Activated T-helper 2 cell treated with anti-CD3 and anti-CD28 coated beads, Interferon-gamma antibody, Interleukin-2, Interleukin-4, amounts not matched to agents 10 μg/mL and 5 μg/mL and 100 μg/mL, durations not matched to agents 14 hours and 24 hours and 36 hours (primary cell): ENCODE results near the gene RIPK3. TPM values are rescaled to one million over a fixed set of nuclear protein-coding genes. Genes with fewer than 3 reads are reported as not detected.
A peak's percentile ranks its signal among the peaks of the same experiment; 100 is the strongest.
"Not testable (repeated sequence)": the region's sequence is repeated elsewhere in the genome, so short reads cannot be mapped to it uniquely, and the experiment has no call there.

Source experiments
- DNase-seq: peaks from one replicate; pipeline ENCODE4 v3.0.0; 2021; ENCODE audit warnings: low spot score
- H3K27ac Mint-ChIP-seq: one replicate; pipeline ENCODE4 v1.8.0; 2021; ENCODE audit warnings: mixed read lengths
- H3K27me3 Mint-ChIP-seq: one replicate; pipeline ENCODE4 v1.8.0; 2021; ENCODE audit warnings: low read depth, mixed read lengths
- H3K36me3 Mint-ChIP-seq: one replicate; pipeline ENCODE4 v1.8.0; 2021; ENCODE audit warnings: low read depth, mixed read lengths
- H3K4me1 Mint-ChIP-seq: one replicate; pipeline ENCODE4 v1.8.0; 2021; ENCODE audit warnings: low read depth, mixed read lengths
- H3K4me3 Mint-ChIP-seq: one replicate; pipeline ENCODE4 v1.8.0; 2021; ENCODE audit warnings: low read depth, mild to moderate bottlenecking, moderate library complexity, mixed read lengths
- H3K9me3 Mint-ChIP-seq: one replicate; pipeline ENCODE4 v1.8.0; 2021; ENCODE audit warnings: mixed read lengths
- intact Hi-C: fragments of 100-400 bp; cut with micrococcal nuclease; formaldehyde crosslinking; loops from one replicate; pipeline ENCODE4 v1.15.1; 2023
- total RNA-seq: library from RNA; stranded (reverse); gene quantifications from 2 replicates; pipeline ENCODE4 v1.2.3, GENCODE V29; 2022

The RIPK3 gene
- total RNA-seq, 1 donor from 2014 or later, result 15.4 TPM

- Mint-ChIP-seq H3K9me3 (no peaks in the 10 kb centered on the region), H3K4me1 (peaks cover 11% of the 10 kb centered on the region), H3K4me3 (no peak overlapping the region), H3K27ac (no peak overlapping the region), H3K27me3 (peaks cover 54% of the 10 kb centered on the region), H3K36me3 (no peaks in the 10 kb centered on the region)
- intact Hi-C loops, result loop anchor here (2.0 kb wide), 1 partner anchor 64 kb away; no protein-coding TSS in a partner anchor
- DNase-seq, result no peak
These were observed 27.1 kb upstream of the RIPK3 start for GRCh38 chr14:24366721-24367513.

DNA sequence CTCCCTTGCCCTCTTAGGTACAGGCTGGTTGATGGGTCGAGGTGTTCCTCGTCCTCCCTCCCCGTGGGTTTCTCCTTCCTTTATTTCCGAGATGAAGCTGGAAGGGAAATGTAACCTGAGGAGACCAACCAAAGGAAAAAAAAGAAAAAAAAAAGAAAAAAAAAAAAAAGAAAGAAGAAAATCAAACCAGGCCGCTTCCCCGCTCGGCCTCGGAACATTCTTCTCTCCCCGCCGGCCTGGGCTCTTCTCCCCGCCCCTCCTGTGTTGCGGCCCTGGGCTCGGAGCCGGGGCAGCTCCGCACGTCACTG, 26.6 kb upstream of the RIPK3 start:
- intact Hi-C loops, result loop anchor here (2.0 kb wide), 1 partner anchor 64 kb away; no protein-coding TSS in a partner anchor
- DNase-seq, result no peak
- Mint-ChIP-seq H3K4me3 (no peak overlapping the region), H3K9me3 (no peaks in the 10 kb centered on the region), H3K36me3 (no peaks in the 10 kb centered on the region), H3K27me3 (peaks cover 56% of the 10 kb centered on the region), H3K4me1 (peaks cover 11% of the 10 kb centered on the region), H3K27ac (no peak overlapping the region)

GRCh38 chr14:24365600-24366412, 26.0 kb upstream of the RIPK3 start:
- Mint-ChIP-seq H3K9me3 (no peaks in the 10 kb centered on the region), H3K4me1 (peaks cover 11% of the 10 kb centered on the region), H3K27ac (no peak overlapping the region), H3K4me3 (peak overlapping the region; percentile 24), H3K36me3 (no peaks in the 10 kb centered on the region), H3K27me3 (peaks cover 54% of the 10 kb centered on the region)
- intact Hi-C loops, result loop anchor here (2.0 kb wide), 1 partner anchor 65 kb away; no protein-coding TSS in a partner anchor
- DNase-seq, result peak; percentile 37

DNA sequence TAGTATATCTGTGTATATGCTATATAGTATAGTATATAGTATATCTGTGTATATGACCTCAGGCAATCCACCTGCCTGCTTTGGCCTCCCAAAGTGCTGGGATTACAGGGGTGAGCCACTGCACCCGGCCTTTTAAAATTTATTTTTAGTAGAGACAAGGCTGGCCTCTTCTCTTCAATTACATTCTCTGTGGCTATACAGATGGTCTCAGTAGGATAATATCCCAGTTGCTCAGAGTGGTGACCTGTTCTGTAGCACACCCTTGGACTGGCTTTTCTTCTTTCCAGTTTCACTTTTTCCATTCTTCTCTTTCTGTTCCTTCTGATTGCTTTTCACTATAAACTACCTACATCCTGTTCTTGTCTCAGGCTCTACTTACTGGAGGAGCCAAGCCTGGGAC, 25.1 kb upstream of the RIPK3 start:
- no peak overlapping the region for H3K27ac Mint-ChIP-seq
- peaks cover 62% of the 10 kb centered on the region for H3K27me3 Mint-ChIP-seq
- intact Hi-C loops, result no loop called here

DNA sequence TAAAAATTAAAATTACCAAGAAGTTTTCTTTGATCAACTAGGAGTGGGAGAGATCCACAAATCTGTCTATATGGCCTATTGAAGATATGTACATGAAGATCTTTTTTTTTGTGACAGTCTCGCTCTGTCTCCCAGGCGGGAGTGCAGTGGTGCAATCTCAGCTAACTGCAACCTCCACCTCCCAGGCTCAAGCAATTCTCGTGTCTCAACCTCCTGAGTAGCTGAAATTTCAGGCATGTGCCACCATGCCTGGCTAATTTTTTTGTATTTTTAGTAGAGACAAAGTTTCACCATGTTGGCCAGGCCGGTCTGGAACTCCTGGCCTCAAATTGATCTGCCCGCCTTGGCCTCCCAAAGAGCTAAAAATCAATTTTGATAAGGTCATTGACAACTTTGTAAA, 23.6 kb upstream of the RIPK3 start:
- no peak for DNase-seq
- H3K36me3 Mint-ChIP-seq, result no peaks in the 10 kb centered on the region
- no peaks in the 10 kb centered on the region for H3K9me3 Mint-ChIP-seq
- peaks cover 56% of the 10 kb centered on the region for H3K27me3 Mint-ChIP-seq
- no peak overlapping the region for H3K4me3 Mint-ChIP-seq
- H3K4me1 Mint-ChIP-seq, result peaks cover 11% of the 10 kb centered on the region
- intact Hi-C loops, result no loop called here
- no peak overlapping the region for H3K27ac Mint-ChIP-seq

More for the DNA sequence above, 25.1 kb upstream of the RIPK3 start:
- Mint-ChIP-seq H3K9me3 (no peaks in the 10 kb centered on the region), H3K4me1 (peaks cover 11% of the 10 kb centered on the region), H3K36me3 (no peaks in the 10 kb centered on the region), H3K4me3 (no peak overlapping the region)
- DNase-seq, result no peak

- peaks cover 48% of the 10 kb centered on the region for H3K27me3 Mint-ChIP-seq
These were observed 22.6 kb upstream of the RIPK3 start for GRCh38 chr14:24362241-24362960.

DNA sequence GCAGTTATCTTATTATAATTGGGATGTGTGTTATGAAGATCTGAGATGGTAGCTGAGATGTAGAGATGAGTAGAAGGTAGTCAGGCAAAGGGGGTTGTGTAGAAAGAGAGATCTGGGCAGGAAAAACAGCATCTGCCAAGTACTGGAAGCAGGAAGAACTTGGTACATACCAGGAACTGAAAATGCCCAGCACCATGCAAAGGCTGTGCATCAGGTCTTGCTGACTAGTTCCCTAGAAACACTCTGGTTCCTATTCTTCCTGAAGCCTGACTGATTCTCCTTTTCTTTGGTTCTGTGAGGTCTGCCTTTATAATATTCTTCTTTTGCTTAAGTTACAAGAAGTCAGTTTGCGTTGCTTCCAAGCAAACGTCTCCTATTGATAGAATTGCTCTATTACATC, 21.5 kb upstream of the RIPK3 start:
- intact Hi-C loops, result no loop called here
- peaks cover 41% of the 10 kb centered on the region for H3K27me3 Mint-ChIP-seq

More at GRCh38 chr14:24362241-24362960, 22.6 kb upstream of the RIPK3 start:
- Mint-ChIP-seq H3K27ac (no peak overlapping the region), H3K9me3 (no peaks in the 10 kb centered on the region), H3K36me3 (no peaks in the 10 kb centered on the region), H3K4me1 (peaks cover 6% of the 10 kb centered on the region), H3K4me3 (no peak overlapping the region)
- intact Hi-C loops, result no loop called here
- no peak for DNase-seq

GRCh38 chr14:24360281-24360680, 20.5 kb upstream of the RIPK3 start:
- Mint-ChIP-seq H3K36me3 (no peaks in the 10 kb centered on the region), H3K27me3 (peaks cover 32% of the 10 kb centered on the region), H3K9me3 (no peaks in the 10 kb centered on the region), H3K4me1 (no peaks in the 10 kb centered on the region), H3K27ac (no peak overlapping the region), H3K4me3 (no peak overlapping the region)
- no peak for DNase-seq
- intact Hi-C loops, result no loop called here

More for the DNA sequence above, 21.5 kb upstream of the RIPK3 start:
- Mint-ChIP-seq H3K27ac (no peak overlapping the region), H3K4me1 (peaks cover 5% of the 10 kb centered on the region), H3K4me3 (no peak overlapping the region), H3K9me3 (no peaks in the 10 kb centered on the region), H3K36me3 (no peaks in the 10 kb centered on the region)
- no peak for DNase-seq

DNA sequence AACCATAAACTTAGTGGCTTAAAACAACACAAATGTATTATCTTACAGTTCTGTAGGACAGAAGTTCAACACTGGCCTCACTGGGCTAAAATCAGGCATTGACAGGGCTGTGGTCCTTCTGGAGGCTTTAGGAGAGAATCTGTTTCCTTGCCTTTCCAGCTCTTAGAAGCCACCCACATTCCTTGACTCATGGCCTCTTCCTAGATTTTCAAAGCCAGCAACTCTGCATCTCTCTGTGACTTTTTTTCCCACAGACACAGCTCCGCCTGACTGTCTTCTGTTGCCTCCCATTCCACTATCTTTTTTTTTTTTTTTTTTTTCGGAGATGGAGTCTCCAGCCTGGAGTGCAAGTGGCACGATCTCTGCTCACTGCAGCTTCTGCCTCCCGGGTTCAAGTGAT, 16.4 kb upstream of the RIPK3 start:
- intact Hi-C loops, result no loop called here
- peaks cover 33% of the 10 kb centered on the region for H3K27me3 Mint-ChIP-seq
- H3K9me3 Mint-ChIP-seq, result no peaks in the 10 kb centered on the region
- H3K4me3 Mint-ChIP-seq, result no peak overlapping the region
- no peak overlapping the region for H3K27ac Mint-ChIP-seq
- H3K36me3 Mint-ChIP-seq, result no peaks in the 10 kb centered on the region
- no peak for DNase-seq
- peaks cover 2% of the 10 kb centered on the region for H3K4me1 Mint-ChIP-seq

DNA sequence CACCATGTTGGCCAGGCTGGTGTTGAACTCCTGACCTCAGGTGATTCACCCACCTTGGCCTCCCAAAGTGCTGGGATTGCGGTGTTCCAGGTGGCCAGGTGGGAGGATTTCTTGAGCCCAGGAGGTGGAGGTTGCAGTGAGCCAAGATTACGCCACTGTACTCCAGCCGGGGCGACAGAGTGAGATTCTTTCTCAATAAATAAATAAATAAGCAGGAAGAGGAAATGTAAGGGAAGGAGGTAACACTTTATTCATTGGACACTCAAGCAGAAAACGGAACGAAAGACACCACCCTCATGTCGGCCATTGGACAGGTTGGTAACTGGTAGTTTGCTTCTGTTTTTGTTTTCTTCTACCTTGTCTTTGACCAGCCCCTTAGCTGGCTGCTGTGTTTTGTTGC, 15.2 kb upstream of the RIPK3 start:
- no peak for DNase-seq
- Mint-ChIP-seq H3K36me3 (no peaks in the 10 kb centered on the region), H3K27me3 (peaks cover 36% of the 10 kb centered on the region), H3K27ac (no peak overlapping the region), H3K4me1 (peaks cover 2% of the 10 kb centered on the region), H3K4me3 (no peak overlapping the region), H3K9me3 (no peaks in the 10 kb centered on the region)
- intact Hi-C loops, result no loop called here

DNA sequence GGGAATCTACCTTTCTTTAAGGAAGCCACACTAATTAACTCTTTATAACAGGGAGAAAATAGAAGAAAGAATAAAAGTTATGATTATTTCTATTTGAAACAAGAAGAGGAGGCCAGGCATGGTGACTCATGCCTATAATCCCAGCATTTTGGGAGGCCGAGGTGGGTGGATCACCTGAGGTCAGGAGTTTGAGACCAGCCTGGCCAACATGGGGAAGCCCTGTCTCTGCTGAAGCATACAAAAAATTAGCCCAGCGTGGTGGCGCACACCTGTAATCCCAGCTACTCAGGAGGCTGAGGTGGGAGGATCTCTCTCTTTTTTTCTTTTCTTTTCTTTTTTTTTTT, 14.7 kb upstream of the RIPK3 start:
- H3K4me3 Mint-ChIP-seq, H3K27ac Mint-ChIP-seq, H3K36me3 Mint-ChIP-seq, H3K9me3 Mint-ChIP-seq, H3K4me1 Mint-ChIP-seq, DNase-seq, intact Hi-C loops: not testable (repeated sequence)
- peaks cover 38% of the 10 kb centered on the region for H3K27me3 Mint-ChIP-seq

GRCh38 chr14:24353559-24354481, 14.0 kb upstream of the RIPK3 start:
- Mint-ChIP-seq H3K27me3 (peaks cover 44% of the 10 kb centered on the region), H3K36me3 (no peaks in the 10 kb centered on the region)
- intact Hi-C loops, result no loop called here

More at GRCh38 chr14:24353559-24354481, 14.0 kb upstream of the RIPK3 start:
- Mint-ChIP-seq H3K4me1 (peaks cover 2% of the 10 kb centered on the region), H3K9me3 (no peaks in the 10 kb centered on the region), H3K4me3 (no peak overlapping the region), H3K27ac (no peak overlapping the region)
- DNase-seq, result no peak
